Cardiac fibroblast (primary cell): ENCODE data around the gene BAK1.
A peak's percentile ranks its signal among the peaks of the same experiment; 100 is the strongest.

ENCODE experiments used
- DNase-seq, 2 donors: peaks; one replicate each; pipeline versions ENCODE4 v3.0.0 to v3.0.0-alpha.2; 2010; ENCODE audit warnings: low read depth in 2 of 2
- H3K4me3 ChIP-seq, 2 donors: replicated peaks in 1 of 2; 1 replicate in 1 of 2; 2 replicates in 1 of 2; pipeline ENCODE4 v1.5.1; 2011; ENCODE audit warnings: low read depth in 2 of 2, low read length in 2 of 2, mild to moderate bottlenecking in 2 of 2, moderate library complexity in 1 of 2
- TF ChIP-seq, protein P1 (sequence below): IDR thresholded peaks from one replicate; pipeline ENCODE4 v1.5.1; 2011; ENCODE audit warnings: low read depth, mild to moderate bottlenecking, low read length, inconsistent platforms

Gene BAK1

DNA sequence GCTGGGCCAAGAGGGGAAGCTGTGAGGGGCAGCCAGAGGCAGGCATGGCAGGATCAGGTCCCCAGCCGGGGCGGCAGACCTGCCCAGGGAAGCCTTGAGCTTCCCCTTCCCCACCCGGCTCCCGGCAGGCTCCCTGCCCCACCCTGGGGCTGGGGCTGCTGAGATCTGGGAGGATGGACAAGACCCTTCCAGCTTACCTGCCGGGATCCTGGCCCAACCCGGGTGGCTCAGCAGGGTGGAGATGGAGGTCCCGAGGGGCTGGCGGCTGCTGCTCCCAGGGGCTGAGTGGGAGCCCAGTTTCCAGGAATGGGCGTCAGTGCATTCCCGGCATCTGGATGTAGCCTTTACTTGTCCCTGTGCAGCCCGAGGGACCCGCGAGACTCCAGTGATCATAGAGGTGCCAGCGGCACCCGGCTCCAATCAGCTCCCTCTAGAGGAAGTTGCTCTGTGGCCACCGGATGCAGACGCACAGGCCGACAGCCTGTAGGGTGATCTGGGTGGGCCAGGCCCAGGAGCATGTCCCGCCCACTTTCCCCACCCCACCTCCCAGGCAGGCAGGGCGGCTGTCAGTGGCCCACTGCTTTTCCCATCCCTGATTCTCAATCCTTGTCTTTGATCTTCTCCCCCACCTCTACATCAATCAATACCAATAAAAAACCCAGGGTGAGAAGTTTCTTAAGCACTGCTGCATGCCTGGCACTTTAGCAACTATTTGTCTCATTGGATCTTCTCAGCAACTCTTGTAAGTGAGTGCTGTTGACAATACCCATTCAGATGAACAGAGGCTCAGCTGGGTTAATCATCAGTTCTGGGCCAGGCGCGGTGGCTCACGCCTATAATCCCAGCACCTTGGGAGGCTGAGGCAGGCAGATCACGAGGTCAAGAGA is at the start of gene BAK1:
Gene BAK1, minus strand, starts transcription at position 449 of the 887 bp plus-strand sequence. CDS start 2,672 bp downstream, outside the sequence.
- TF ChIP-seq, protein P1, sequence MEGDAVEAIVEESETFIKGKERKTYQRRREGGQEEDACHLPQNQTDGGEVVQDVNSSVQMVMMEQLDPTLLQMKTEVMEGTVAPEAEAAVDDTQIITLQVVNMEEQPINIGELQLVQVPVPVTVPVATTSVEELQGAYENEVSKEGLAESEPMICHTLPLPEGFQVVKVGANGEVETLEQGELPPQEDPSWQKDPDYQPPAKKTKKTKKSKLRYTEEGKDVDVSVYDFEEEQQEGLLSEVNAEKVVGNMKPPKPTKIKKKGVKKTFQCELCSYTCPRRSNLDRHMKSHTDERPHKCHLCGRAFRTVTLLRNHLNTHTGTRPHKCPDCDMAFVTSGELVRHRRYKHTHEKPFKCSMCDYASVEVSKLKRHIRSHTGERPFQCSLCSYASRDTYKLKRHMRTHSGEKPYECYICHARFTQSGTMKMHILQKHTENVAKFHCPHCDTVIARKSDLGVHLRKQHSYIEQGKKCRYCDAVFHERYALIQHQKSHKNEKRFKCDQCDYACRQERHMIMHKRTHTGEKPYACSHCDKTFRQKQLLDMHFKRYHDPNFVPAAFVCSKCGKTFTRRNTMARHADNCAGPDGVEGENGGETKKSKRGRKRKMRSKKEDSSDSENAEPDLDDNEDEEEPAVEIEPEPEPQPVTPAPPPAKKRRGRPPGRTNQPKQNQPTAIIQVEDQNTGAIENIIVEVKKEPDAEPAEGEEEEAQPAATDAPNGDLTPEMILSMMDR: peak; percentile 45
- DNase-seq: peak; percentile 88 to 92
- peak within 1 kb of the TSS; percentile 90 to 93 for H3K4me3 ChIP-seq

DNA sequence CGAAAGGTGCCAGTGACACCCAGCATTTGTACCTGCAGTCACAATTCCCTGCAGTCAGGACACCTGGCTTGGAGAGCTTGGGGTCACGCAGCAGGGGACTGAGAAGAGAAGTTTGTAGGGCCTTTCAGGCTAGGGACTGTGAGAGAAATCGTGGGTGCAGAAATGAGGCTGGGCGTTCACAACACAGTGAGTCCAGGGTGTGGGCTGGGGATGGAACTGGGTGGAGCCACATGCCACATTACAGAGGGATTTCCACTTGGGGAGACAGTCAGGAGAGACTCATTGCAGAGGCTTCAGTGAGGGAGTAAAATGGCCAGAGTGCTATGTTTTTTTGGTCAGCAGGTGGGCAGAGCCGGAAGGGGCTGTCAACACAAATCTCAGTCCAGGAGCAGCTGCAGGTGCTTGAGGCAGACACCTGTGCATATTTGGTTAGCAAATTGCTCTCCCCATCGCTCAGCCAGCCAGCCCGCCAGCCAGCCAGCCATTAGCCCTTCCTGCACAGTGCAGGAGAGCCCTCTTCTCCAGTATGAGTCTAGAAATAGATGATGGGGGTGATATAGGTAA is 48.4 kb upstream of the BAK1 start:
- no peak for DNase-seq
- no peak overlapping the region for H3K4me3 ChIP-seq
- TF ChIP-seq, protein P1: no peak

DNA sequence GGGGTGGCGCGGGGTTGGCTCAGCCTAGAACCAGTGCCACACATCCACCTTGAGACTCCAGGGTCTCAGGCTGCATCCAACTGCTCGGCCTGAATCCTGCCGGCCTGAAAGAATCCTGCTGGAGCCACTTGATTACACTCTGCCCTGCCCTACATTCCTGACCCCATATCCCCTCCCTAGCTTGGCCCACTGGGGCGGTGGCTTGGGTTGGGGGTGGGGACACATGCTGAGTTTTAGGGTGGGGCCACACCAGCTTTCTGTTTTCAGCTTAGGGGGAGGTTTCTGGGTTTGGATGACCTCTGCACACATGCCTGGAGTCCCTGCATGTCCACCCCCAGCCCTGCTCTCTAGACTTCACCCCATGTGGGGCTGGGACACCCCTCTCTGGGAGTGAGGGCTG is 47.8 kb upstream of the BAK1 start:
- DNase-seq: no peak
- TF ChIP-seq, protein P1: no peak
- no peak overlapping the region for H3K4me3 ChIP-seq

DNA sequence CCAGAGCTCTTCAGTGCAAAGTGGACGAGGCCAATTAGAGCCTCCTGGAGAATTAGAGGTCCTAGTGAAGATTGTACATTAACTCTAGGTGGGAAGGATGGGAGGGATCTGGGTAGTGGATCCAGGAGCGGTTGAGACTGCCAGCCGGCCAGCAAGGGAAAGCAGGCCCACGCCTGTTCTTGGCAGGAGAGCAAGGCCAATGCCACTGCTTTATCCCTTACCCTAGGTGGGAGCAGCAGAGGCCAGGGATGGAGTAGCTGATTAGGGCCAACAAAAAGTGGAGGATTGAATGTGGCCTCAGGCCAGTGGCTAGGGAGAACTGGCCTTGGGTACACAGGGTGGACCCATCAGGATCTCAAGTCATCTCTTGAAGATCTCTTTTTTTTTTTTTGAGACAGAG is 44.8 kb upstream of the BAK1 start:
- no peak for DNase-seq
- TF ChIP-seq, protein P1: no peak
- no peak overlapping the region for H3K4me3 ChIP-seq

DNA sequence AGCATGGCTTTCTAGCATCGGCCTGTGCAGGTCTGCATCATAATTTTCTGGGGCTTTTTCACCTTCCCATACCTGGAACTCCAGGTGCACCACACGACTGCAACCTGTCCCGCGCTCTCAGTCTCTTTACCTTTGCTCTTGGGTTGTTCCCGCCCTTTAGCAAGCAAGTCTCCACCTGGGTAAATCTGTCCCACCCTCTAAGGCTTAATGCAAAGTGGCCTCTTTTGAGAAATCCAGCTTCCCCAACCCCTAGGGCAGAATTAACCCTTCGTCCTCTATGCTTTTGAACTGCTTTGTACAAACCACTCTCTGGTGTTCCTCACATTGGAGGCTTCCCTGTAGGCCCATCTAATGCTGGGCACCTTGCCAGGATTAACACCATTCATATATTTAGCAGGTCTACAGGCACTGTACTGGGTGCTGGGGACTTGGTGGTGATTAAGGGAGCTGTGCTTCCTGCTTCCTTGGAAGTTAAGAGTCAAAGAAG is 43.9 kb upstream of the BAK1 start:
- no peak overlapping the region for H3K4me3 ChIP-seq
- DNase-seq: no peak
- TF ChIP-seq, protein P1: no peak

DNA sequence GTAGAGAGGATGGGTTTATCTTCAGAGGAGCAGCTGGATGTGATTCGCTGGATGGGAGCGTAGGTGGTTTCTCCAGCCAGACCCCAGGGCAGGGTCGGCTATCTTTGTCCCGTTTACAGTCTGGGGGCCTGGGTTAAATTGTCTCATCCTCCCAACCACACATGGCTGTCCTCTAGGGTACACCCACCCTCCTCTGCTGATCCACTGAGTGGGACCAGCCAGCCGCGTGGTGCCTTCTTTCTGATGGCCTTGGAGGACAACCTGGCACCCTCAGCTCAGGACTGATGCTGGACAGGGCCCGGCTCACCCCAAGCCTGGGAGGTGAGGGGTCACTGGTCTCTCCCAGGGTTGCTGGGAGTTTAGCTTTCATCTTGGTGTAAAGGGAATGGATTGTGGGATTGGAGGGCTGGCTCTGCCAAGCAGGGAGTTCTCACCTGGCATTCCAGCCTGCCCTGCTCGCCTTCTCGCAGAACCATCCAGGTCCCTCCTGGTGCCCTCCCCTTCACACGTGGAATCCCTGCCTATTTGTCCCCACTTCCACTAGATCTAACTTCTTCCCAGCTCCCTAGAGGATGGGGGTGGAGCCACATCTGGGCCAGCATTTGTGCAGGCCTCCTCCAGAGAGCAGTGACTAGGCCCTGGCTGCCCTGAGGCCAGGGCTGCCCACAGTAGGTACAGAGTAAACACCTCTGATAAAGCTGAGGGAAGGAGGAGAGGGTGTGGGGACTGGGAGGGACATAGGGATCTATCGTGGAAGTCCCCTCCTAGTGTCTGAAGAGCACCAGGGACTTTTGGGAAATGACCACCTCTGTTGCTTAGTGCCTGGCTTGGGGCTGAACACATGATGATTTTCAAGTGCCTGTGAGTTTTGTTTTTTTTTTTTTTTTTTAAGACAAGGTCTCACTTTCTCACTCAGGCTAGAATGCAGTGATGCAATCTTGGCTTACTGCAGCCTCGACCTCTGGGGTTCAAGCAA is 42.7 kb upstream of the BAK1 start:
- DNase-seq: peak; percentile 46 to 59
- TF ChIP-seq, protein P1: no peak
- H3K4me3 ChIP-seq: peak overlapping the region; percentile 81 to 82
